Naive thymus-derived CD4-positive, alpha-beta T cell (primary cell): ENCODE measurements around the gene GRK4. TPM values are rescaled to one million over a fixed set of nuclear protein-coding genes. Genes with fewer than 3 reads are reported as not detected.

ENCODE experiments used
- ATAC-seq: fragments of 150-1000 bp; cut with Tn5 transposase; 2 replicates; pipeline ENCODE4 v1.10.0; 2021; ENCODE audit warnings: mild to moderate bottlenecking, moderate library complexity
- CTCF ChIA-PET: fragments of 350-600 bp; sonication (Branson Sonifier 250); formaldehyde crosslinking; loops from one replicate; lab custom pipeline; 2021; ENCODE audit warnings: antibody characterized with exemption; lab: Charles Lee
- POLR2A ChIA-PET: fragments of 350-600 bp; sonication (Branson Sonifier 250); formaldehyde crosslinking; loops from one replicate; lab custom pipeline; 2021; ENCODE audit warnings: antibody characterized with exemption, inconsistent platforms; lab: Charles Lee
- DNase-seq, 9 donors: peaks; one replicate each; pipeline versions ENCODE4 v3.0.0 to v3.0.0-alpha.2; 2020 to 2022; ENCODE audit warnings: mixed read lengths in 1 of 9
- H3K27ac ChIP-seq: one replicate; pipeline ENCODE4 v1.7.0; 2013; ENCODE audit warnings: mild to moderate bottlenecking, low read depth, low read length, moderate library complexity
- H3K27me3 ChIP-seq, 2 donors: one replicate each; pipeline ENCODE4 v1.7.0; 2013; ENCODE audit warnings: low read length in 2 of 2, mild to moderate bottlenecking in 2 of 2, moderate library complexity in 2 of 2; ENCODE audit not compliant: control insufficient read depth in 2 of 2, insufficient read depth in 2 of 2
- H3K36me3 ChIP-seq, 3 experiments: 1 replicate in 2 of 3; 2 replicates in 1 of 3; pipeline ENCODE4 v1.7.0; 2013; ENCODE audit warnings: low read length in 3 of 3, mild to moderate bottlenecking in 3 of 3, moderate library complexity in 1 of 3; ENCODE audit not compliant: insufficient read depth in 3 of 3, control insufficient read depth in 2 of 3
- H3K4me1 ChIP-seq, 2 donors: one replicate each; pipeline ENCODE4 v1.7.0; 2013; ENCODE audit warnings: low read length in 2 of 2, mild to moderate bottlenecking in 2 of 2, moderate library complexity in 1 of 2; ENCODE audit not compliant: control insufficient read depth in 2 of 2, insufficient read depth in 2 of 2
- H3K4me3 ChIP-seq: 2 replicates; pipeline ENCODE4 v1.7.0; 2013; ENCODE audit warnings: mild to moderate bottlenecking, low read length
- H3K9me3 ChIP-seq, 3 experiments: 1 replicate in 2 of 3; 2 replicates in 1 of 3; pipeline ENCODE4 v1.7.0; 2013; ENCODE audit warnings: low read length in 3 of 3; ENCODE audit not compliant: control insufficient read depth in 2 of 3
- H3K27ac Mint-ChIP-seq, 9 donors: one replicate each; pipeline ENCODE4 v1.8.0; 2020 to 2022; ENCODE audit warnings: mixed read lengths in 9 of 9, mild to moderate bottlenecking in 8 of 9, moderate library complexity in 5 of 9, inconsistent platforms in 2 of 9
- H3K27me3 Mint-ChIP-seq, 5 donors: one replicate each; pipeline ENCODE4 v1.8.0; 2021 to 2022; ENCODE audit warnings: mixed read lengths in 5 of 5, mild to moderate bottlenecking in 1 of 5
- H3K36me3 Mint-ChIP-seq, 5 donors: one replicate each; pipeline ENCODE4 v1.8.0; 2020 to 2022; ENCODE audit warnings: mixed read lengths in 5 of 5, mild to moderate bottlenecking in 3 of 5, inconsistent platforms in 1 of 5
- H3K4me1 Mint-ChIP-seq, 7 donors: one replicate each; pipeline ENCODE4 v1.8.0; 2020 to 2022; ENCODE audit warnings: mixed read lengths in 7 of 7, mild to moderate bottlenecking in 3 of 7, inconsistent platforms in 1 of 7
- H3K4me3 Mint-ChIP-seq, 10 donors: one replicate each; pipeline ENCODE4 v1.8.0; 2020 to 2022; ENCODE audit warnings: mild to moderate bottlenecking in 10 of 10, mixed read lengths in 10 of 10, moderate library complexity in 6 of 10, inconsistent platforms in 2 of 10
- H3K9me3 Mint-ChIP-seq, 11 donors: one replicate each; pipeline ENCODE4 v1.8.0; 2020 to 2022; ENCODE audit warnings: mixed read lengths in 11 of 11, mild to moderate bottlenecking in 4 of 11, inconsistent platforms in 1 of 11, moderate library complexity in 1 of 11
- intact Hi-C, 2 donors: fragments of 100-400 bp; cut with micrococcal nuclease; formaldehyde crosslinking; loops; one replicate each; pipeline ENCODE4 v1.15.1; 2023
- polyA plus RNA-seq, 2 donors: library from polyadenylated mRNA; unstranded; fragments of 300-500 nt; fragmentation: Illumina TruSeq; gene quantifications; one replicate each; pipeline ENCODE4 v1.2.3, GENCODE V29; 2021
- total RNA-seq, 6 experiments: library from RNA in 5 of 6; stranded (reverse) in 5 of 6; gene quantifications; 1 replicate in 5 of 6; 2 replicates in 1 of 6; pipeline ENCODE4 v1.2.3 and lab custom pipeline; 2021 to 2026

Gene GRK4
- total and polyA plus RNA-seq, 7 experiments from 2014 or later, result 1.7 to 4.0 (median 2.1) TPM

DNA sequence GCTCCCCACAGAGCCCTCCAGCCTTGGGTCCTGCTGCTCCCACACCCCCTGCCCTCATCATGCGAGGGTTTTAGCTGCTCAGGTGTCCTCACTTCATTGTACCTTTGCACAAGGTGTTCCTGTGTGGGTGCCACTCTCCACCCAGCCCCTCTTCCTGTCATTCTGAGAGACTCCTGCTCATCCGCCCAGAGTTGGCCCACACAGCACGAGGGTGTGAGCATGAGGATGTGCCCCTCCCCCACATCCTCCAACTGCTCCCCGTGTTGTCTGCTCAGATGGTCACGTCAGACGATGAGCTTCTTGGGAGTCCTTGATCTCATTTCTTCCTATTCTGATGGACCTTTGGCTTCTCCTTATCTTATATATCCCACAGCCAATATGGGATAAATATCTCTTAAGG is 57.8 kb downstream of the GRK4 start:
- Histone ChIP-seq H3K27me3 (no peaks in the 10 kb centered on the region), H3K27ac (no peak overlapping the region), H3K9me3 (no peaks in the 10 kb centered on the region), H3K4me1 (peaks cover 0 to 4% of the 10 kb centered on the region in 2 donors), H3K36me3 (no peaks in the 10 kb centered on the region), H3K4me3 (no peak overlapping the region)
- ChIA-PET CTCF (no interaction called here), POLR2A (no interaction called here)
- peaks cover 0 to 12% (median 4%) of the 10 kb centered on the region in 11 donors for H3K9me3 Mint-ChIP-seq
- ATAC-seq (no peak), DNase-seq (no peak)
- H3K4me1 Mint-ChIP-seq, result peaks cover 0 to 5% (median 0%) of the 10 kb centered on the region in 7 donors
- intact Hi-C loops, result no loop called here
- H3K27ac Mint-ChIP-seq, result peak overlapping the region in 1 of 9 donors; percentile 53
- H3K36me3 Mint-ChIP-seq, result peaks cover 0 to 4% (median 3%) of the 10 kb centered on the region in 5 donors
- H3K4me3 Mint-ChIP-seq, result no peak overlapping the region
- H3K27me3 Mint-ChIP-seq, result peaks cover 0 to 16% (median 0%) of the 10 kb centered on the region in 5 donors

GRCh38 chr4:3021627-3022026 is 58.3 kb downstream of the GRK4 start:
- H3K4me1 ChIP-seq, result peaks cover 0 to 4% of the 10 kb centered on the region in 2 donors
- Mint-ChIP-seq H3K4me3 (no peak overlapping the region), H3K9me3 (peaks cover 0 to 12% (median 4%) of the 10 kb centered on the region in 11 donors), H3K36me3 (peaks cover 0 to 4% (median 3%) of the 10 kb centered on the region in 5 donors), H3K27me3 (peaks cover 0 to 16% (median 0%) of the 10 kb centered on the region in 5 donors), H3K4me1 (peaks cover 0 to 5% (median 0%) of the 10 kb centered on the region in 7 donors), H3K27ac (no peak overlapping the region)
- no peaks in the 10 kb centered on the region for H3K9me3 ChIP-seq
- H3K27ac ChIP-seq, result no peak overlapping the region
- DNase-seq (no peak), ATAC-seq (no peak)
- H3K36me3 ChIP-seq, result no peaks in the 10 kb centered on the region
- ChIA-PET CTCF (no interaction called here), POLR2A (no interaction called here)
- intact Hi-C loops, result no loop called here
- no peaks in the 10 kb centered on the region for H3K27me3 ChIP-seq
- H3K4me3 ChIP-seq, result no peak overlapping the region

DNA sequence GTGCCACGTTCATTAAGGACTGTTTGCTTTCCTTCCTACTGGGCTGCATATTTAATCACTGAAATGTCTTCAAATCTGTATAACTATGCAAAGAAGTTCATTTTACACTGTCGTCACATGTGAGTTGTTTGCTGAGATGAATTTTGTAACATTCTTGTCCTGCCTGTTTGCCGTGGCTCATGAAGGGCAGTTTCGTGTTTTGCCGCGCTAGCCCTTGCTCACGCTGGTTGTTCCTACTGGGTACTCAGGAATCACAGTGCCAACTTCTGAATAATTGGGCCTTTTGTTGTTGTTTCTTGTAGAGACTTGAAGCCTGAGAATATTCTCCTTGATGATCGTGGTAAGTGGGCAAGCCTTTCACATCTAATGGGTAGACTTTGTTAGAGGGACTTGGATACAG is 58.7 kb downstream of the GRK4 start:
- peaks cover 0 to 5% (median 0%) of the 10 kb centered on the region in 7 donors for H3K4me1 Mint-ChIP-seq
- H3K27me3 Mint-ChIP-seq, result peaks cover 0 to 16% (median 0%) of the 10 kb centered on the region in 5 donors
- H3K4me1 ChIP-seq, result peaks cover 0 to 4% of the 10 kb centered on the region in 2 donors
- ATAC-seq (no peak), DNase-seq (no peak)
- H3K4me3 Mint-ChIP-seq, result no peak overlapping the region
- no peaks in the 10 kb centered on the region for H3K36me3 ChIP-seq
- POLR2A ChIA-PET, result no interaction called here
- intact Hi-C loops, result no loop called here
- no peak overlapping the region for H3K27ac ChIP-seq
- no peaks in the 10 kb centered on the region for H3K27me3 ChIP-seq
- peaks cover 0 to 4% (median 3%) of the 10 kb centered on the region in 5 donors for H3K36me3 Mint-ChIP-seq
- H3K9me3 Mint-ChIP-seq, result peaks cover 0 to 12% (median 4%) of the 10 kb centered on the region in 11 donors
- H3K4me3 ChIP-seq, result no peak overlapping the region
- no peak overlapping the region for H3K27ac Mint-ChIP-seq
- CTCF ChIA-PET, result no interaction called here
- no peaks in the 10 kb centered on the region for H3K9me3 ChIP-seq

DNA sequence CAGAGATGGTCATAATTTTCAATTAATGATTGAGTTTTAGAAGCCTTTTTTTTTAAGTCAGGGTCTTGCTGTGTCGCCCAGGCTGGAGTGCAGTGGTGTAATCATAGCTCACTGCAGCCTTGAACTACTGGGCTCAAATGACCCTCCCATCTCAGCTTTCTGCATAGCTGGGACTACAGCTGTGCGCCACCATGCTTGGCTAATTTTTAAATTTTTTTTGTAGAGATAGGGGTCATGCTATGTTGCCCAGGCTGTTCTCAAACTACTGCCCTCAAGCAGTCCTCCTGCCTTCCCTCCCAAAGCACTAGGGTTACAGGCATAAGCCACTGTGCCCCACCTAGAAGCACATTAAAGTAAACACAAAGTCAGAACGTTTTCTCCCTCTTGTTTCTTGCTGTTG is 59.3 kb downstream of the GRK4 start:
- Histone ChIP-seq H3K36me3 (no peaks in the 10 kb centered on the region), H3K27me3 (no peaks in the 10 kb centered on the region)
- POLR2A ChIA-PET, result no interaction called here

GRCh38 chr4:3025881-3026280 is 62.5 kb downstream of the GRK4 start:
- peaks cover 0 to 4% of the 10 kb centered on the region in 2 donors for H3K4me1 ChIP-seq

More for the DNA sequence above, 59.3 kb downstream of the GRK4 start:
- Mint-ChIP-seq H3K4me3 (no peak overlapping the region), H3K27ac (no peak overlapping the region), H3K9me3 (peaks cover 0 to 12% (median 4%) of the 10 kb centered on the region in 11 donors), H3K27me3 (peaks cover 0 to 16% (median 0%) of the 10 kb centered on the region in 5 donors), H3K36me3 (peaks cover 0 to 4% (median 3%) of the 10 kb centered on the region in 5 donors), H3K4me1 (peaks cover 0 to 5% (median 0%) of the 10 kb centered on the region in 7 donors)
- intact Hi-C loops, result no loop called here
- peaks cover 0 to 4% of the 10 kb centered on the region in 2 donors for H3K4me1 ChIP-seq
- DNase-seq (no peak), ATAC-seq (no peak)
- H3K4me3 ChIP-seq, result no peak overlapping the region
- H3K27ac ChIP-seq, result no peak overlapping the region
- CTCF ChIA-PET, result no interaction called here
- H3K9me3 ChIP-seq, result no peaks in the 10 kb centered on the region

DNA sequence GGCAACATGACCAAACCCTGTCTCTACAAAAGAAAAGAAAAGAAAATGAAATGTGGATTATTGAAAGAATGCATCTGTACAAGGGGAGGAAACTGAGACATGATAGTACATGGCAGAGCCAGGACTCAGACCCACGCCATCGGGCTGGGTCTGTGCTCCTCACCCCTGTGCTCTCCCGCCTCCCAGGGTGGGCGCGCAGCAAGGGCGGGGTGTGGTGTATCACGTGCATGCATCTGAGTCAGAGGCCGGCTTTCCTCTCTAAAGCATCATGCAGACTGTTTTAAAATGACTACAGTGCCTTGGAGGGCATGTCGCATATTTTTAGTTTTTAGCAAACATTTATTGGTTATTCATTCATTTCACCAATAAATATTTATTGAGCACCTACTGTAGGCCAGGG is 63.2 kb downstream of the GRK4 start:
- Histone ChIP-seq H3K36me3 (no peaks in the 10 kb centered on the region), H3K4me1 (no peaks in the 10 kb centered on the region), H3K9me3 (no peaks in the 10 kb centered on the region), H3K27me3 (no peaks in the 10 kb centered on the region), H3K27ac (no peak overlapping the region), H3K4me3 (no peak overlapping the region)
- POLR2A ChIA-PET, result no interaction called here
- CTCF ChIA-PET, result no interaction called here
- peaks cover 0 to 3% (median 0%) of the 10 kb centered on the region in 7 donors for H3K4me1 Mint-ChIP-seq
- no peak overlapping the region for H3K4me3 Mint-ChIP-seq
- DNase-seq, result no peak
- peaks cover 0 to 12% (median 4%) of the 10 kb centered on the region in 11 donors for H3K9me3 Mint-ChIP-seq
- H3K27me3 Mint-ChIP-seq, result peaks cover 0 to 9% (median 0%) of the 10 kb centered on the region in 5 donors
- H3K36me3 Mint-ChIP-seq, result peaks cover 0 to 4% (median 3%) of the 10 kb centered on the region in 5 donors
- H3K27ac Mint-ChIP-seq, result no peak overlapping the region
- intact Hi-C loops, result no loop called here
- ATAC-seq, result no peak

More at GRCh38 chr4:3025881-3026280, 62.5 kb downstream of the GRK4 start:
- peaks cover 0 to 12% (median 4%) of the 10 kb centered on the region in 11 donors for H3K9me3 Mint-ChIP-seq
- H3K36me3 Mint-ChIP-seq, result peaks cover 0 to 4% (median 3%) of the 10 kb centered on the region in 5 donors
- no peak for ATAC-seq
- no peak overlapping the region for H3K4me3 Mint-ChIP-seq
- H3K27ac Mint-ChIP-seq, result no peak overlapping the region
- H3K4me1 Mint-ChIP-seq, result peaks cover 0 to 5% (median 0%) of the 10 kb centered on the region in 7 donors
- DNase-seq, result no peak
- ChIA-PET POLR2A (no interaction called here), CTCF (no interaction called here)
- no peak overlapping the region for H3K4me3 ChIP-seq
- no peaks in the 10 kb centered on the region for H3K27me3 ChIP-seq
- intact Hi-C loops, result no loop called here
- H3K9me3 ChIP-seq, result no peaks in the 10 kb centered on the region
- H3K27ac ChIP-seq, result no peak overlapping the region
- peaks cover 0 to 7% (median 0%) of the 10 kb centered on the region in 5 donors for H3K27me3 Mint-ChIP-seq
- no peaks in the 10 kb centered on the region for H3K36me3 ChIP-seq

DNA sequence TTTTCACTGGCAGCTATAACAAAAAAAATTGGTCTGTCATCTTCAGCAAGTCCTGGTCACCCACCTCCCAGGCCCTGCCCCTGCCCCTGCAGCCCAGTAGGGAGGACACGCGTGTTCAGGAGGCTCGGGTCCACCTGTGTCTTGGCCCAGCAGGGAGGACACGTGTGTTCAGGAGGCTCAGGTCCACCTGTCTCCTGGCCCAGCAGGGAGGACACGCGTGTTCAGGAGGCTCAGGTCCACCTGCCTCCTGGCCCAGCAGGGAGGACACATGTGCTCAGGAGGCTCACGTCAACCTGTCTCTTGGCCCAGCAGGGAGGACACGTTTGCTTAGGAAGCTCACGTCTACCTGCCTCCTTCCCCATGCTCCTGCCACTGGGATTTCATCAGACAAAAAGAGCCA is 66.1 kb downstream of the GRK4 start:
- ChIA-PET POLR2A (no interaction called here), CTCF (no interaction called here)
- Histone ChIP-seq H3K27ac (no peak overlapping the region), H3K4me3 (no peak overlapping the region), H3K36me3 (no peaks in the 10 kb centered on the region), H3K27me3 (no peaks in the 10 kb centered on the region), H3K4me1 (no peaks in the 10 kb centered on the region), H3K9me3 (no peaks in the 10 kb centered on the region)
- intact Hi-C loops, result no loop called here
- ATAC-seq (no peak), DNase-seq (no peak)
- Mint-ChIP-seq H3K27me3 (peaks cover 0 to 7% (median 0%) of the 10 kb centered on the region in 5 donors), H3K36me3 (no peaks in the 10 kb centered on the region), H3K4me1 (peaks cover 0 to 2% (median 0%) of the 10 kb centered on the region in 7 donors), H3K4me3 (no peak overlapping the region), H3K9me3 (no peaks in the 10 kb centered on the region), H3K27ac (no peak overlapping the region)
